GM12878 (cell line): Measurements from ENCODE around the gene ELK3.

Experiments
- CTCF ChIP-seq, 3 experiments: IDR thresholded peaks in 2 of 3; conservative IDR thresholded peaks in 1 of 3; 2 replicates each; pipeline ENCODE4 v1.5.1; 2011; ENCODE audit warnings: low read depth in 3 of 3, low read length in 3 of 3, mild to moderate bottlenecking in 3 of 3, control low read depth in 2 of 3, moderate library complexity in 2 of 3, inconsistent platforms in 1 of 3, mixed read lengths in 1 of 3; ENCODE audit not compliant: control insufficient read depth in 2 of 3, insufficient read depth in 1 of 3; ENCODE audit errors: extremely low read depth in 1 of 3
- DPF2 ChIP-seq: fragments of 450-650 bp; IDR thresholded peaks from 2 replicates; pipeline ENCODE4 v1.6.1; 2017; ENCODE audit warnings: mild to moderate bottlenecking
- MTA3 ChIP-seq: IDR thresholded peaks from 2 replicates; pipeline ENCODE4 v1.6.1; 2012; ENCODE audit warnings: low read length, inconsistent platforms, borderline replicate concordance
- NFYB ChIP-seq: IDR thresholded peaks from 2 replicates; pipeline ENCODE4 v1.6.1; 2011; ENCODE audit warnings: low read depth, mild to moderate bottlenecking, low read length, improper control_type of control experiment, moderate library complexity; ENCODE audit not compliant: insufficient read depth
- POLR2A ChIP-seq: IDR thresholded peaks from 2 replicates; pipeline ENCODE4 v1.6.1; 2011; ENCODE audit warnings: low read depth, mild to moderate bottlenecking, low read length
- POLR2AphosphoS5 ChIP-seq: IDR thresholded peaks from 2 replicates; pipeline ENCODE4 v1.6.1; 2011; ENCODE audit warnings: mild to moderate bottlenecking, low read length, inconsistent platforms
- SPI1 ChIP-seq: IDR thresholded peaks from 2 replicates; pipeline ENCODE4 v1.6.1; 2011; ENCODE audit warnings: low read depth, mild to moderate bottlenecking, low read length, moderate library complexity, borderline replicate concordance; ENCODE audit not compliant: insufficient read depth
- SUZ12 ChIP-seq: fragments of 200-600 bp; sonication (generic); IDR thresholded peaks from one replicate; pipeline ENCODE4 v1.6.1; 2018; ENCODE audit warnings: antibody characterized with exemption, mild to moderate bottlenecking; ENCODE audit not compliant: unreplicated experiment
- TCF7 ChIP-seq: IDR thresholded peaks from 2 replicates; pipeline ENCODE4 v1.6.1; 2014; ENCODE audit warnings: antibody characterized with exemption, borderline replicate concordance
- YBX1 ChIP-seq: fragments of 450-650 bp; IDR thresholded peaks from 2 replicates; pipeline ENCODE4 v1.6.1; 2016; ENCODE audit warnings: antibody characterized with exemption

- TF ChIP-seq POLR2A (no peak), MTA3 (no peak), YBX1 (no peak), CTCF (IDR thresholded peaks at IDR 0.05 in 2 of 3, conservative IDR thresholded peaks at IDR 0.05 in 1 of 3; ENCODE audit: control insufficient read depth in 2 of 3, extremely low read depth in 1 of 3, insufficient read depth in 1 of 3, low read depth in 3 of 3, low read length in 3 of 3) (no peak), SUZ12 (no peak), TCF7 (no peak), NFYB (no peak), DPF2 (no peak), POLR2AphosphoS5 (no peak), SPI1 (no peak)
These were observed 77.5 kb downstream of the ELK3 start for GRCh38 chr12:96271469-96272199.
